Activated CD8-positive, alpha-beta memory T cell treated with anti-CD3 and anti-CD28 coated beads for 36 hours (primary cell): ENCODE results near the gene CA9. TPM values are rescaled to one million over a fixed set of nuclear protein-coding genes. Genes with fewer than 3 reads are reported as not detected.

Experiments
- CTCF ChIA-PET: fragments of 350-600 bp; sonication (Branson Sonifier 250); formaldehyde crosslinking; loops from one replicate; lab custom pipeline; 2021; ENCODE audit warnings: antibody characterized with exemption; lab: Charles Lee
- POLR2A ChIA-PET: fragments of 350-600 bp; sonication (Branson Sonifier 250); formaldehyde crosslinking; loops from one replicate; lab custom pipeline; 2021; ENCODE audit warnings: antibody characterized with exemption; lab: Charles Lee
- total RNA-seq, 2 experiments: library from RNA; stranded (reverse); gene quantifications; one replicate each; pipeline ENCODE4 v1.2.3, GENCODE V29; 2021

The CA9 gene
- total RNA-seq, 2 experiments from 2014 or later = 5.5 to 6.2 TPM

DNA sequence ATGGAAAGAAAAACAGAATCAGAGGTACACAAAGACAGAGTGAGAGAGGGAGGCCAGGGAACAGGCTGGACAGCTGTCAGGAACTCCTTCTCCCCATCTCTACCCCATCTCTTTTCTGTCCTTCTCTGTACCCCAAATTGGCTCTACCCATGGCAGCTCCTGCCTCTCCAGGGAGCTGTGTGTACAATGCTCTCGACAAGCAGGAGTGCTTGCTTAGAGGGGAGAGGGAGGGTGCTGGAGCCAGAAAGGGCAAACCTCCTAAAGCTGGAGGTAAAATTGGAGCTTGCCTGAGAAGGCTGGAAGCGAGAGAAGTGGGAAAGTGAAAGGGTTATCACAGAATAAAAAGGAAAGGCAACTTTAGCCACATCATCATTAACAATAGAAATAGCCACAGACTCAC lies 9.6 kb downstream of the CA9 start:
- ChIA-PET POLR2A (no interaction called here), CTCF (interaction anchor here (1.0 to 1.8 kb wide), 2 partner anchors 14 to 18 kb away, joined by 5 to 9 read pairs; partner anchors contain the start of gene ARHGEF39)

DNA sequence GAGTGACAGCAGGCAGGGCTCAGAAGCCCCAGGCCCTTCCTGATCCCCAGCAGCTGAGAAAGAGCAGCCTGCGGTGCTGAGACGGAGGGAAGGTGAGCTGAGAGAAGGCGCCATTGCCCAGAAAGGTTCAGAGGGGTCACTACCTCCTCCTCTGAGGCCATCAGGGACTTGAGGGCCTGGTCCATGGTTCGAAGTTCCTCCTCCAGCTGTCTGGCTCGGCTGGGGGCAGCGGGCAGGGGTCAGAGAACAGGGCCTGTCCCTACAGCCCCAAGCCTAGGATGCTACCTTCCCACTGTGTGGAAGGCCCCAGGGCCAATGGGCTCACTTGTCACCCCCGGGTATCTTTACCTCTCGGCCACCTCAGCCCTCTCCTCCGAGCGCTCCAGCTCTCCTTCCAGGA lies 11.2 kb downstream of the CA9 start:
- CTCF ChIA-PET = interaction anchor here (0.8 to 1.8 kb wide), 4 partner anchors 9 to 130 kb away, joined by 3 to 5 read pairs (median 4); partner anchors contain the start of gene ARHGEF39
- POLR2A ChIA-PET = no interaction called here

DNA sequence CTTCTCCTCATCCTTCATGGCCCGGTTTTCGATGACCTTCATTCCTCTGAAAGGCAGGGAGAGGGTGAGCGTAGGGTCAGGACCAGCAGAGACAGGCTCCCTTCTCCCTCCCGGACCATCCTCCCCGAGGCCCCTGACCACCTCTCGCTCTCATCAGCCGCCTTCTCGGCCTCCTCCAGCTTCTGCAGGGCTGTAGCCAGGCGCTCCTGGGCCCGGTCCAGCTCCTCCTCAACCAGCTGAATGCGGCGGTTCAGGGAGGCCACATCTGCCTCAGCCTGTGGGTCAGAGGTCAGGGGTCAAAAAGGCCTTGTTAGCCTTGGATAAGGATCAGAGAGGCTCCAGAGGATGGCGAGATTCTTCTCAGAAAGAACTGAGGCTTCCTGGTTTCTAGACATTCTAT lies 11.8 kb downstream of the CA9 start:
- POLR2A ChIA-PET = no interaction called here
- CTCF ChIA-PET = interaction anchor here (0.9 to 2.2 kb wide), 3 partner anchors 10 to 131 kb away, joined by 3 to 7 read pairs (median 5); no protein-coding TSS in a partner anchor

DNA sequence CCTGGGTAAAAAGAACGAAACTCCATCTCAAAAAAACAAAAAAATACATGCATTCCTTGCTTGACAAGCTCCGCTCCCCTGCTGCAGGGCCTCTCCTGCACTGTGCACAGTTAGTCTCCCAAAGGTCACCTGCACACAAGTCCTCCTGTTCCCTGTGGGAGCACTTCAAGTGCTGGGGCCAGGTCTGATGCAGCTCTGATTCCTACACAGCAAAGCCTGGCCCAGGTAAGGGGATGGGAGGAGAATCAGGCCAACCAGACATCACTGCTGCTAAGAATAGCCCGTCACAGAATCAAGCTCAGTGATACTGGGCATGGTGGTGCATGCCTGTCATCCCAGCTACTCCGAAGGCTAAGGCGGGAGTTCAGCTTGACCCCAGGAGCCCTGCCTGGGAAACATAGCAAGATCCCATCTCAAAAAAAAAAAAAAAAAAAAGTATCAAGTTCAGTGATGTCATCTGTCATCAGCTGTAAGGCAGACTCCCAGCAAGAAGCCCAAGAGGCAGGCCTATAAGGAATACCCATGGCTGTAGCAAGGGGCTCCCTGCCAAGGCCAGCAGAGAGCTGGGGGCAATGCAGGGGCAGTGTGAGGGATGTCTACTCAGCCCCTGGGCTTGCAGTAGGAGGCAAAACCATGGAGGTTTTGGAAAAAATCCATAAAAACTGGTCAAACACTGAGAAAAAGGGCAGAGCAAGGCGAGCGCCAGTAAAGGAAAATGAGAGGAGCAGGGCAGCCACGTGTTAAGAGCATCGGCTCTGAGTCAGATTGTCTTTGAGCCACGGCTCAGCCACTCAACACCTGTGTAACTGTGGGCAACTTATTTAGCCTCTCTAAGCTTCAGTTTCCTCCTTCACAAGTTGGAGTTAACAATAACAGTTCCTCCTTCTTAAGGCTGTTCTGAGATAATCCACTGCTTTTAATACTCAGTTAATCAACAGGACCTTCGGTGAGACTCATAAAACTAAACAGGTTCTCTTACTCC lies 12.8 kb downstream of the CA9 start:
- POLR2A ChIA-PET = interaction anchor here (0.6 kb wide), 1 partner anchor 33 kb away, joined by 4 read pairs; no protein-coding TSS in a partner anchor
- CTCF ChIA-PET = interaction anchor here (0.5 to 2.2 kb wide), 3 partner anchors 10 to 42 kb away, joined by 3 to 7 read pairs (median 5); no protein-coding TSS in a partner anchor

DNA sequence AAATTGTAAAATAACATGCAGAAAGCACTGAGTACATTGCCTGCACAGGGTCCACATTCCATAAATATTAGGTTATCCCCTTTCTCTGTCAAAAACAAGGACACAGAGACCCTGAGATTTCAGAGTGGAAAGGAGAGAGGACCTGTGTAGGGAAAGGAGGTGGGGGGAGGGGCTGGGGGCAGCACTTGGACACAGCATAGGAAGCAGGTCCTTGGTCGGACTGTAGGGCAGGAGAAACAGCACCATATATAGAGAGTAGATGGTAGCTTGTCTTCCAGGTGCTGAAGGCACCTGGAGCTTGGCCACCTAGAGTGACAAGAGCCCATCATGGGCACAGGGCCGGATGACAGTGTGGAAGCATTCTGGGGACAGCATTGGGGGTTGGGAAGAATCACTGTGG lies 13.6 kb downstream of the CA9 start:
- POLR2A ChIA-PET = no interaction called here
- CTCF ChIA-PET = interaction anchor here (1.4 to 2.2 kb wide), 3 partner anchors 9 to 41 kb away, joined by 4 to 7 read pairs (median 7); no protein-coding TSS in a partner anchor

DNA sequence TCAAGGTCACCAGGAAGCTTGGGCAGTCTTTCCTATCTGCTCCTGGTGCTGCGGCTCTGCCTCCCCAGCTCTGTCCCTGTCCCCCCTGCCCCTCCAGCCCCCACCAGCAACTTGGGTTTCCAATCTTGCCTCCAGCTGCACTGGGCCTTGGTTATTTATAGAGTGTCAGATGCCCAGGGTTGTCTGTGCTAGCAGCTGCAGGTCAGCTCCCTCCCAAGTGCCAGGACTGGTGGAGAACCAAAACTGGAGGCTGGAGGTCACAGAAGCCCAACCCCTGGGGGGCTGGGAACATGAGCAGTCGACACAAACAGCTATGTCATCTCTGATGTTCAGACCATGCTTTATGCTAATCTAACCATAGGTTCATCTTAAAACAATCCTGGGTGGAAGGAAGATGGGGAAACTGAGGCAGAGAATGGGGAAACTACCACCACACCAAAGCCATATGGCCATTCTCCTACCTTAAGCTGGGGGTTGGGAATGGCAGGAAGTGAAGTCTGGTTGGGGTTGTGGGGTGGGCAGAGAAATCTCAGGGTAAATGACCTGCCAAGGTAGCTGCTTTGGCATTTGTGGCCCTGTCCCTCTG lies 14.3 kb downstream of the CA9 start:
- ChIA-PET POLR2A (interaction anchor here (0.6 to 1.3 kb wide), 3 partner anchors 37 to 44 kb away, joined by 3 to 5 read pairs (median 3); partner anchors contain the start of genes CREB3, SIT1 and TLN1), CTCF (interaction anchor here (1.2 to 1.6 kb wide), 4 partner anchors 24 to 41 kb away, joined by 3 to 7 read pairs (median 4); partner anchors contain the start of genes ARHGEF39 and SIT1)

DNA sequence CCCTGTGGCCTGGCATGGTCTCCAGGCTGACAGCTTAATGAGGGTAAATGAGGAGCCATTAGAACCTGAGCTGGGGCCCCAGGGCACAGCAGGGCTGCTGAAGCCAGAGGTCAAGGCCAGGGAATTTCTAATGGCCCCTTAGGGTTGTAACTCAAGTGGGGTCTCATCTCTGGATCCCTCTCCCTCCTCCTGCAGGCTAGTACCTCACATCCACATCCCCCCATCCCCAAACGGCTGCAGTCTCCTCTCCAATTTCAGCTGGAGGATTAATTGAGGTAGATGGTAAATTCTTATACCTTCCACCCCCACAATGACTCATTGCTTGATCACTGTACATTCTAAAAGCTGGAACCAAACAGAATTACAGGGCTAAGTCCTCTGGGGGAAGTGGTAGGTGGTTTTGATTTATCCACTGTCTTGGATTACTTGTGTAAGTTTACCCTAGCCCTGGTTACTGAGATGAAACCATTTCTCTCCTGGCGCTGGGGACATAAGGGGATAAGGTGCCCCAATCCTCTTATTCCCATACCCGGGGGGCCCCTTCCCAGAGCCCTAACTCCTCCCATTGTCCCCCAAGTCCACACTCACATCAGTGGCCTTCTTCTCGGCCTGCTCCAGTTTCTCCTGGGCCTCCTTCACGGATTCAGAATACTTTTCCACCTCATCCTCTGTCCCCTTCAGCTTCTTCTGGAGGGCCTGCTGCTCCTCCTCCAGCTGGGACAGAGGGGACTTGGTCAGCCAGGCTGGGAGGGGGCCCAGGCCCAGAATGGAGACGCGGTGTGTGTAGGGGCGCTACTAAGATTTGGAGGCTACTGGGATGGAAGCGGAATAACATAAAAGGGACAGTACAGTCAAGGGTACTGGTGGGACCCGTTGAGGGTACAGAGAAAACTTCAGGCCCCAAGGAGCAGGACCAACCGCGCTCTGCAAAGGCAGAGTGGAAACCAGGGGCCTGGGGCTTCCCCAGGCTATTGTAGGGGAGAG lies 15.1 kb downstream of the CA9 start:
- CTCF ChIA-PET = interaction anchor here (1.0 to 1.6 kb wide), 6 partner anchors 19 to 78 kb away, joined by 3 to 7 read pairs (median 4); partner anchors contain the start of genes ARHGEF39 and SIT1
- POLR2A ChIA-PET = interaction anchor here (0.6 to 1.3 kb wide), 4 partner anchors 38 to 72 kb away, joined by 3 to 5 read pairs (median 3); partner anchors contain the start of genes CREB3, SIT1 and TLN1

DNA sequence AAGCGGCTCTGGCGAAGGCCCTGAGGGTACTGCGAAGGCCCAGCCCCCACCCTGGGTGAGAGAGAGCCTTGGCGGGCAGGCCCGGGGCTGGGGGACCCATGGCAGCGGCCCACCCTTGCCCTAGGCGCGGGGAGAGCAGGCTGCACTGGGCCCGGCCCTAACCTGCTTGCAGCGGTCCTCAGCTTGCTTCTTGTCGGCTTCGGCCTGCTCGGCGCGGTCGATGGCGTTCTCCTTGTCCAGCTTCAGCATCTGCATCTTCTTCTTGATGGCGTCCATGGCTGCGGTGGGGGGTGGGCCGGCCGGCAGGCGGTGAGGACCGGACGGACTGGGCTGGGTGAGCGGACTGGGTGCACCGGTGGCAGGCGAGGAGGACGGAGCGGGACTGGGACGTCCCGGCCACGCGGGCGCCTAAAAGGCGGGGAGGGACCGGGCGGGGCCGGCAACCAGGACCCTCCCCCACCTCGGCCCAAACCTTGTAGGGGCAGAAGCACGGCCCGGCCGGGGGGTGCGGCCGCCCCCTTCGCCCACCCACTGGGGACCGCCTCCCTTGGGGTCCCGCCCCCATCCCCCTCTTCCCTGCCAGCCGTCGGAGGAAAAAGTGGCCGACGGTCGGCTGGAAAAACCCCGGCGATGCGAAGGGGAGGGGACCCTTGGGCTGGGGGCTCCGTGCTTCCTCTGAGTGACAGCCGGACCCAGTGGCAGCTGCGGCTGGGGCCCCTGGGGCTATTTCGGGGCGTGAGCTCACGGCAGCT lies 16.0 kb downstream of the CA9 start, which contains the start of gene TPM2:
Gene TPM2 (minus strand): TSS at position 384 of the 752 bp plus-strand sequence. CDS start 108 bp downstream, at position 276.
- ChIA-PET POLR2A (interaction anchor here (0.6 to 1.3 kb wide), 2 partner anchors 43 to 189 kb away, joined by 5 to 9 read pairs; partner anchors contain the start of genes CREB3 and TLN1), CTCF (interaction anchor here (1.0 to 1.2 kb wide), 4 partner anchors 18 to 79 kb away, joined by 3 read pairs; partner anchors contain the start of gene ARHGEF39)

DNA sequence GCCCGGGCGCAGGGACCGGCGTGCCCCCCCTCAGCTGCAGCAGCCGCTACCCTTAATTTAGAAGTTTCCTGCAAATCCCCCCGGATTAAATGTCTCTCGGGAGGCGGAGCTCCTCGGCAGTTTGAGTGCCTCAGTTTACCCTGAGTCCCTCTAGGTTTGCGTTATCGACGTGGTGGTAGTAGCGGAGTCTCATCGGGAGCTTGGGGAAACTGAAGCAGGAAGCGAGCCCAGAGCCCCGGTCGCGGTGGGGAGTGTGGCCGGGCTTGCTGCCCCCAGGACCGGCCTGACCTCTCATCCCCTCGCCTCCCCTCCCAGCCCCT lies 16.5 kb downstream of the CA9 start:
- CTCF ChIA-PET = interaction anchor here (1.2 to 1.9 kb wide), 4 partner anchors 32 to 79 kb away, joined by 3 to 9 read pairs (median 4); partner anchors contain the start of genes CCDC107 and RMRP
- POLR2A ChIA-PET = interaction anchor here (0.6 to 2.0 kb wide), 2 partner anchors 15 to 188 kb away, joined by 5 to 9 read pairs; no protein-coding TSS in a partner anchor

DNA sequence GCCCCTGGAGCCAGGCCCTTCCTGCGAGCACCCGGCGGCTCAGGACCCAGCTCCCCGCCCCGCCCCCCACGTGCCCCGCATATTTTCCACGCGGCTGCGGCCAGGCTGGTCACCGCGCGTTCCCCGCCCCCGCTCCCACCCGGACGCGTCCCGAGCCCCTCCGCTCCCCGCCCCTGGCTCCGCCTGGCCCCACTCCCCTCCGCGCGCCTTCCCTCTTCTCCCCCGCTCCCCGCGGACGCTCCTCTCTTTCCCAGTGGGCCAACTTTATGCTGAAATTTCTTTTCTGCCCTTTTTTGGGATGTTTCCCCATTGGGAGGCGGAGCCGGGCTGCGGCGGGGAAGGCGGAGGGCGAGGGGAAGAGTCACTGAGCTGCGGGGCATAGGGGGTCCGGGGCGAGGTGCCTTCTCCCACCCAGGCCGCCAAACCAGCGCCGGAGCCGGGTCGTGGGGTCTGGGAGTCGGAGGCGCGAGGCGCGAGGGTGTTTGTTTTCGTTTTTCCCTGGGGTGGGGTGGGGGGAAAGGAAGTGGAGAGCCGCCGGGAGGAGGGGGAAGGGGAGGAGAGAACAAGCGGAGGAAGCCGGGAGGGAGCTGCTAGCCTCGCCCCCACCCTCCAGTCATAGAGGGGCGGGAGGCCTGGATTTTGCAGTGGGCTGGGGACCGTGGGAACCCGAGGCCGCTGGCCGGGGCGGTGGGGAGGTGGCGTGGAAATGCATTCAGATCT lies 17.0 kb downstream of the CA9 start:
- CTCF ChIA-PET = interaction anchor here (1.2 to 1.9 kb wide), 3 partner anchors 32 to 46 kb away, joined by 3 to 9 read pairs (median 5); partner anchors contain the start of genes CCDC107 and RMRP

DNA sequence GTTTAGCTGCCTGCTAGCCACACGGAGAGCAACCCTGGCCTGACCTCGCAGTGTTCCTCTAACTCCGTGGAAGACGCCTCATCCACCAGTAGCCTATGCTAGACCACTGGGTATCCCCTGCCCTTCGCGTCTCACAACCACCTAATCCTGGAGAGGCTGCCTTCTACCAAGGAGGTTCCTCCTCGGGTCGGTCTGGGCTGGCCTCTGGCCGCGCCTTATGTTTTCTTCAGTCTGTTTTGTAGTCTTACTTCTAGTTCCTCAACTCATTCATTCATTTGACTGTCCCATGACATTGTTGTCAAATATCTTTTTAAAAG lies 17.6 kb downstream of the CA9 start:
- POLR2A ChIA-PET = interaction anchor here (0.5 to 2.0 kb wide), 2 partner anchors 16 to 19 kb away, joined by 5 to 6 read pairs; no protein-coding TSS in a partner anchor
- CTCF ChIA-PET = interaction anchor here (1.2 to 1.9 kb wide), 3 partner anchors 33 to 47 kb away, joined by 4 to 9 read pairs (median 5); partner anchors contain the start of genes CCDC107 and RMRP

More for the DNA sequence above, 17.0 kb downstream of the CA9 start:
- POLR2A ChIA-PET = interaction anchor here (0.5 to 2.0 kb wide), 2 partner anchors 15 to 19 kb away, joined by 5 to 6 read pairs; no protein-coding TSS in a partner anchor

DNA sequence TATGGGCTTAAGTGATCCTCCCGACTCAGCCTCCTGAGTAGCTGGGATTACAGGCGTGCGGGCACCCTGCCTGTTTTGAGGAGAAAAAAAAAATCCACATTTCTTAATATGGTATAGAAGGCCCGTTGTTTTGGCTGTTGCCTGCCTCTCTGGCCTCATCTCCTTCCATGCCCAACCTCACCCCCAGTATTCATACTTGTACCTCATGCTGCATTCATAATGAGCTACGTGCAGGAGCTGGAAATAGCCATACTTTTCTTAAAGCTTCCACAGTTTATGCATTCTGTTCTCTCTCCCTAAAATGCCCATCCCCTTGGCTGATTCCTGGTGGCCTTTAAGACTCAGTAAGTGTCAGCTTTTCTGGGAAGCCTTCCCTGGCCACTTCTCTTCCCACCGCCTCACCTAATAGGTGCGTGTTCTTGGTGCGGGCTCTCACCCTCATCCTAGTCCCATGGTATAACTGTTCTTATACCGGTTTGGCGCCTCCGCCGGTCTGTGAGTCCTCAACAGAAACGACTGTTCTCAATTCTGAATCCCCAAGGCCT lies 18.1 kb downstream of the CA9 start:
- ChIA-PET CTCF (interaction anchor here (1.4 to 1.9 kb wide), 2 partner anchors 33 to 45 kb away, joined by 4 to 9 read pairs; partner anchors contain the start of genes CCDC107 and RMRP), POLR2A (interaction anchor here (2.0 kb wide), 1 partner anchor 16 kb away, joined by 5 read pairs; no protein-coding TSS in a partner anchor)

DNA sequence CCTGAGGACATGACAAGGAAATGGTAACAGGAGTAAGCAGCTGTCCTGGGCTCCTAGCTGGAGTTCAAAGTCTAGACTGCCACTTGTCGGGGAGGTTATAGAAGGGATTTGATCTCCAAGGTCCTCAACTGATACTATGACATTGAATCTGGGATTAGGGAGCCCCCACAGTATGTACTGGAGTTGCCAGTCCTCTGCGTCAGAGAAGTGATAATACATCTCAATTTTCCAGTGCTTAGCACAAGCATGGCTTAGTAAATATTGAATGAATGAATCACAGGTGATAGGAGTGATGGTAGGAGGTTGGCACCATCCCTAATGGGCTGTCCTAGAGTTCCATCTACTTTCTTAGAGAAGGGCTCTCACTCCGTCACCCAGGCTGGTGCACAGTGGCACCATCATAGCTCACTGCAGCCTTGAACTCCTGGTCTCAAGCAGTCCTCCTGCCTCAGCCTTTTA lies 22.2 kb downstream of the CA9 start:
- ChIA-PET POLR2A (interaction anchor here (0.7 to 1.0 kb wide), 4 partner anchors 17 to 123 kb away, joined by 3 to 10 read pairs (median 6); no protein-coding TSS in a partner anchor), CTCF (interaction anchor here (0.9 to 3.2 kb wide), 21 partner anchors 10 to 94 kb away, joined by 3 to 21 read pairs (median 7); partner anchors contain the start of genes CCDC107, CREB3, GBA2 and RGP1)

DNA sequence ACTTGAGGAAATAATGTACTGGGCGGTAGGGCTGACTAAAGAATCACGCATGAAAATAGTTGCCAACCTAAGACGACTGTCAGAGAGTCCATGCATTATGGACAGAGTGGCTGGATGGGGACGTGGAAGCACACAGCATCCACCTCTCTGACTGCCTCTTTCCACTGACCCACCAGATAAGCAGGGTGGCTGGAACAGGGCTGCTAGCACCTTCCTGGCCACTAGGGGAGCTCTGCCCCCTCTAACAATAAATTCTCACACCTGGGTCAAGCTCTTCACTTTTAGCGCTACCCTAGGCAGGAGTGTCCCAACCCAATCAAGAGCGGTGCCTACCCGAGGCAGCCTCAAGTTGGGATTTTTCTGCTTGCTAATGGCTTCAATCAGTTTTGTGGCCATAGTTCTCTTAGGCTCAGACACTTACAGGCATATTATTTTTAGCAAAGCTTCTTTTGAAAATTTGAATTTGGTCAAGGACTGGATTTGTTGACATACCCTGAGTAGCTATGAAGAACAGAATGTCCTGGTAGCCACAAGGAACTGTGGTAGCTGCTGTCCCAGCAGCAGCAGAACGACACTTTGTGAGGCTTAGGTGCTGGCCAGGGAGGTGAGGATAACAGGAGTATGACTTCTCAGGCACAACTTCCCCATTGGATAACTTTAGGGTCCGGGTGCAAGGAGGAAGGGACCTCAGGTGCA lies 22.9 kb downstream of the CA9 start:
- ChIA-PET POLR2A (interaction anchor here (1.0 kb wide), 1 partner anchor 50 kb away, joined by 3 read pairs; no protein-coding TSS in a partner anchor), CTCF (interaction anchor here (0.9 to 3.2 kb wide), 25 partner anchors 9 to 93 kb away, joined by 3 to 21 read pairs (median 7); partner anchors contain the start of genes ARHGEF39, CCDC107, CREB3 and GBA2)
